Measurements from ENCODE around the gene PRDM15.

PRDM15 gene

GRCh38 chr21:41885341-41886024, 6.3 kb upstream of the PRDM15 start:
- no peak for DNase-seq

GRCh38 chr21:41884501-41885030, 5.4 kb upstream of the PRDM15 start:
- DNase-seq = no peak

- DNase-seq = no peak
Observed at GRCh38 chr21:41883582-41883981, 4.4 kb upstream of the PRDM15 start.

GRCh38 chr21:41881051-41881450, 1.9 kb upstream of the PRDM15 start:
- DNase-seq = no peak

GRCh38 chr21:41880153-41880552, 1.0 kb upstream of the PRDM15 start:
- DNase-seq = no peak

GRCh38 chr21:41878831-41879189, 334 bp downstream of the PRDM15 start:
- DNase-seq = peak; percentile 83

GRCh38 chr21:41877901-41878830, 978 bp downstream of the PRDM15 start:
- no peak for DNase-seq

GRCh38 chr21:41876928-41877652, 2.1 kb downstream of the PRDM15 start:
- no peak for DNase-seq

- DNase-seq = no peak
Observed at GRCh38 chr21:41876396-41876795, 2.7 kb downstream of the PRDM15 start.

GRCh38 chr21:41875086-41875485, 4.1 kb downstream of the PRDM15 start:
- no peak for DNase-seq

- no peak for DNase-seq
Observed at GRCh38 chr21:41874611-41875010, 4.5 kb downstream of the PRDM15 start.

GRCh38 chr21:41873426-41873825, 5.7 kb downstream of the PRDM15 start:
- DNase-seq = no peak

GRCh38 chr21:41873005-41873404, 6.1 kb downstream of the PRDM15 start:
- no peak for DNase-seq

GRCh38 chr21:41871293-41872030, 7.7 kb downstream of the PRDM15 start:
- DNase-seq = no peak

- DNase-seq = no peak
Observed at GRCh38 chr21:41869771-41870170, 9.4 kb downstream of the PRDM15 start.

- no peak for DNase-seq
Observed at GRCh38 chr21:41868062-41868710, 11.0 kb downstream of the PRDM15 start.

GRCh38 chr21:41867313-41867712, 11.8 kb downstream of the PRDM15 start:
- DNase-seq = no peak

GRCh38 chr21:41866274-41866809, 12.8 kb downstream of the PRDM15 start:
- DNase-seq = no peak

- no peak for DNase-seq
Observed at GRCh38 chr21:41865002-41865777, 14.0 kb downstream of the PRDM15 start.

GRCh38 chr21:41864311-41865001, 14.7 kb downstream of the PRDM15 start:
- no peak for DNase-seq

All from right forelimb (tissue), 1 donor.